SH-SY5Y (cell line): ENCODE results near the gene SLC7A6.

ENCODE experiments used
- GATA2 ChIP-seq: IDR thresholded peaks from 2 replicates; pipeline ENCODE4 v1.6.1; 2011; ENCODE audit warnings: mild to moderate bottlenecking, low read depth, low read length
- GATA3 ChIP-seq: IDR thresholded peaks from 2 replicates; pipeline ENCODE4 v1.6.1; 2011; ENCODE audit warnings: low read depth, mild to moderate bottlenecking, low read length, moderate library complexity

Gene SLC7A6

DNA sequence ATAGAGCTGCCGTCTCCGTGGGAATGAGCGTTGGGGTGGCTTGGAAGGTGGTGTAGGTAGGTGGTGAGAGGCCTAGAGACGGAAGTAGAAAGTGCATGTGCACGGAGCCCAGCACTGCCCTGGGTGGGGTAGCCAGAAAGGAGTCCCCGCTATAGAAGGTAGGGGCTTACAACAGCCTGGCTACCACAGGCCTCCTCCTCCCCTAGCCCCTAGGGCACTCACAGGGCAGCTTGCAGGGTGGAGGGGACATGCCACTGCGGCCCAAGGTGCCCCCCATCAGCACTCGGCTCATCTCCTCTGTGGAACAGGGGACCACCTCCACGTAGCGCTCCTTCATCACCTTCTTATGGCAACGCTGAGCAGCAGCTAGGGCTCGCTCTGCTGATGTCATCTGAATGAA lies 33.4 kb upstream of the SLC7A6 start:
- no peak for TF ChIP-seq GATA2
- TF ChIP-seq GATA3 = no peak

GRCh38 chr16:68231384-68232136 lies 32.8 kb upstream of the SLC7A6 start:
- no peak for TF ChIP-seq GATA3
- no peak for TF ChIP-seq GATA2

- TF ChIP-seq GATA2 (no peak), GATA3 (no peak)
Measured at GRCh38 chr16:68232335-68232734, 32.0 kb upstream of the SLC7A6 start.

DNA sequence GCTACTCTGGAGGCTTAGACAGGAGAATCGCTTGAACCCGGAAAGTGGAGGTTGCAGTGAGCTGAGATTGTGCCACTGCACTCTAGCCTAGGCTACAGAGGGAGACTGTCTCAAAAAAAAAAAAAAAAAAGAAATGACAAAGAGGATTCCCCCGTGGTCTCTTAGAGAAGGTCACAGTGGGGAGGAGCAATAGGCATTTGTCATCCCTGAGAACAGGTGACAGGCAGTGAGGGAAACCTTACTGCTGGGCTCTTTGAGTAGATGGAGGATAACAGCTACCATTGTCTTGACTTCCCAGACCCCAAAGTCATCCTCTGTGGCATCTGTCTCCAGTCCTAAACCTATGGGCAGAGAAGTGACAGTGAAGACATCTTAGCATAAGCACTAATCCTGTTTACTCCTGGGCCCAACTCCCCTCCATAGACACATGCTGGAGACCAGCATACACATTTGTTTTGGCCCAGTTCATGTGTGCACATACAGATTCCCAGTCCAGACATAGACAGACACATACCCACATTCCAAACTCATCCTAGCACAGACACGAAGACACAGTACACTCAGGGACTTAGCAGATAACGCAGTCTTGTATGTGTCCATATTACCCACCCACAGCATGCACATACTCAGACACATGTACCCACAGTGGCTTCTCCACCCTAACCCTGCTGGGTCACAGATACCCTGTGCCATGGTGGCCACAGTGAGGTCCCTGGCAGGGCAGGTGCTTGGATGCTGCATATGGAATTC lies 31.1 kb upstream of the SLC7A6 start:
- TF ChIP-seq GATA2 (no peak), GATA3 (no peak)

GRCh38 chr16:68233835-68234187 lies 30.5 kb upstream of the SLC7A6 start:
- TF ChIP-seq GATA2 (no peak), GATA3 (no peak)

- TF ChIP-seq GATA3 (no peak), GATA2 (no peak)
Measured at GRCh38 chr16:68234188-68235107, 29.9 kb upstream of the SLC7A6 start.

- TF ChIP-seq GATA3 = no peak
- TF ChIP-seq GATA2 = no peak
Measured at GRCh38 chr16:68235108-68235886, 29.0 kb upstream of the SLC7A6 start.

GRCh38 chr16:68235887-68236136 lies 28.5 kb upstream of the SLC7A6 start, which contains the start of gene ESRP2:
Gene ESRP2, minus strand, starts transcription at chr16:68236127. Its CDS starts 82 bp downstream, at chr16:68236045.
- TF ChIP-seq GATA3 (no peak), GATA2 (no peak)

DNA sequence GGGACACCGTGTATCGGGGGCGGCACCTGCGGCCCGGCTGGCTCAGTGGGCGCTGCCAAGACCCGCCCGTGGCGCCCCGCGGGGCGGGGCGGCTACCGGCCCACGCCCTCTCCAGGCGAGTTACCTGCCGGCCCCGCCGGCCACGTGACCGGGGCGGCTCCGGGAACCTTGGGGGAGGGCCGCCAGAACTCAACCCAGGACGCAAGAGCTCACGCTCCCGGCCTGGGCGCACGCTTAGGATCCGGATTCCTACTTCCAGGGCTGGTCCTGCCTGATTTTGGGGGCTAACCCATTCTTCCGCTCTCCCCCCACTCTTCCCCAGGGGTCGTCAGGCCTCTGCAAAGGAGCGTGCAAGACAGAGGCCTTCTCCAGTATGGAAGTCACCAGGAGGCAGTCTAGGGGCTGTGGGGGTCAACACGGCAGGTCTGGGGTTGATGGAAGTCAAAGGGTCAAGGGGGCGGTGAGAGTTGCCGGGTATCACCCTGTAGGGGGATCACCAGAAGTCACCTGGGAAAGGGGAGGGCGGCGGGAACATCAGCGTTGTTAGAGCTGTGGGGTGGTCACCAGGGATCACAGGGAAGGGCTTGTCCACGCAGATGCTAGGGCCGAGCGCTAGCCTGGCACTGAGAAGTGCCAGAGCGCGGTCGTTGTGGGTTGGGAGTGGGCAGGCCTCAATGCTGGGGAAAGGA lies 28.0 kb upstream of the SLC7A6 start:
- TF ChIP-seq GATA2 = no peak
- TF ChIP-seq GATA3 = no peak

GRCh38 chr16:68236826-68237242 lies 27.5 kb upstream of the SLC7A6 start:
- TF ChIP-seq GATA3 = no peak
- no peak for TF ChIP-seq GATA2

- peak; percentile 70 for TF ChIP-seq GATA2
- no peak for TF ChIP-seq GATA3
Measured at GRCh38 chr16:68237243-68238028, 26.9 kb upstream of the SLC7A6 start.

- TF ChIP-seq GATA2 (no peak), GATA3 (no peak)
Measured at GRCh38 chr16:68238029-68238345, 26.3 kb upstream of the SLC7A6 start.

DNA sequence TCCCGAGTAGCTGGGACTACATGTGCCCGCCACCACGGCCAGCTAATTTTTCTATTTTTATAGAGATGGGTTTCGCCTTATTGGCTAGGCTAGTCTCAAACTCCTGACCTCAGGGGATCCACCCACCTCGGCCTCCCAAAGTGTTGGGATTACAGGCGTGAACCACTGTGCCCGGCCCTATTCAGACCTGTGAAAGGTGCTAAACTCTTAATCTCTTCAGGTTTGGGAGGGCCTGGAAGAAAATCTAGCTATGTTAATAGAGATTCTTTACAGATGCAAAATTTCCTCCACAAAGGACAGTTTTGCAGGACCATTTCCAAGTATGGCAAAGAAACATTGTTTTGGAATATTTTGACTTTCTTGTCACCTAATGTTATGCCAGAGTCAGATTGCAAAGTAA lies 22.2 kb upstream of the SLC7A6 start:
- TF ChIP-seq GATA3 = no peak
